Hepatocyte (in vitro differentiated cells): ENCODE results near the gene CTNND2. TPM values are rescaled to one million over a fixed set of nuclear protein-coding genes. Genes with fewer than 3 reads are reported as not detected.

Source experiments
- DNase-seq: peaks from one replicate; pipeline ENCODE4 v3.0.0-alpha.2; 2016; ENCODE audit warnings: low spot score
- H2AFZ ChIP-seq: fragments of 200-600 bp; sonication (generic); 2 replicates; pipeline ENCODE4 v1.6.0; 2016; ENCODE audit warnings: antibody characterized with exemption, mild to moderate bottlenecking
- H3K27ac ChIP-seq: fragments of 200-600 bp; sonication (generic); 2 replicates; pipeline ENCODE4 v1.5.1; 2016; ENCODE audit warnings: mild to moderate bottlenecking
- H3K27me3 ChIP-seq: fragments of 200-600 bp; sonication (generic); 2 replicates; pipeline ENCODE4 v1.6.1; 2016
- H3K36me3 ChIP-seq: fragments of 200-600 bp; sonication (generic); replicated peaks from 2 replicates; pipeline ENCODE4 v1.5.1; 2016; ENCODE audit warnings: low read depth; ENCODE audit not compliant: insufficient read depth
- H3K4me1 ChIP-seq: fragments of 200-600 bp; sonication (generic); 2 replicates; pipeline ENCODE4 v1.5.1; 2016; ENCODE audit warnings: mild to moderate bottlenecking, moderate library complexity; ENCODE audit not compliant: insufficient read depth
- H3K4me2 ChIP-seq: fragments of 200-600 bp; sonication (generic); 2 replicates; pipeline ENCODE4 v1.6.0; 2016
- H3K4me3 ChIP-seq: fragments of 200-600 bp; sonication (generic); 2 replicates; pipeline ENCODE4 v1.5.1; 2016; ENCODE audit warnings: mild to moderate bottlenecking
- H3K79me2 ChIP-seq: fragments of 200-600 bp; sonication (generic); 2 replicates; pipeline ENCODE4 v1.6.0; 2017; ENCODE audit warnings: mild to moderate bottlenecking
- H3K9me2 ChIP-seq: fragments of 200-600 bp; sonication (generic); replicated peaks from 2 replicates; pipeline ENCODE4 v1.6.0; 2017; ENCODE audit warnings: mild to moderate bottlenecking; ENCODE audit not compliant: insufficient read depth
- H3K9me3 ChIP-seq: fragments of 200-600 bp; sonication (generic); 2 replicates; pipeline ENCODE4 v1.5.1; 2016; ENCODE audit warnings: low read depth, mild to moderate bottlenecking
- H4K20me1 ChIP-seq: fragments of 200-600 bp; sonication (generic); 2 replicates; pipeline ENCODE4 v1.6.0; 2016; ENCODE audit warnings: mild to moderate bottlenecking; ENCODE audit not compliant: insufficient read depth, poor library complexity, severe bottlenecking
- CTCF ChIP-seq: fragments of 200-600 bp; sonication (generic); IDR thresholded peaks from 2 replicates; pipeline ENCODE4 v1.5.1; 2016; ENCODE audit warnings: antibody characterized with exemption, mild to moderate bottlenecking; ENCODE audit not compliant: poor library complexity
- EZH2 ChIP-seq: fragments of 200-600 bp; sonication (generic); IDR thresholded peaks from 2 replicates; pipeline ENCODE4 v1.6.1; 2016; ENCODE audit warnings: antibody characterized with exemption, mild to moderate bottlenecking, borderline replicate concordance
- EZH2phosphoT487 ChIP-seq: fragments of 200-600 bp; sonication (generic); IDR thresholded peaks from one replicate; pipeline ENCODE4 v1.6.1; 2018; ENCODE audit warnings: antibody characterized with exemption, mild to moderate bottlenecking, low read depth, moderate library complexity; ENCODE audit not compliant: unreplicated experiment, severe bottlenecking
- whole genome bisulfite sequencing: methylation state at CpG from one replicate; pipeline ENCODE4 v1.1.6; 2016; ENCODE audit warnings: low lambda C conversion rate; ENCODE audit errors: missing lambda C conversion rate; 5-methylcytosine and 5-hydroxymethylcytosine counted together
- polyA plus RNA-seq: library from polyadenylated mRNA; unstranded; fragments of >200 nt; fragmentation: Nextera tagmentation; extraction: Ambion mirVana; gene quantifications from 2 replicates; pipeline ENCODE4 v1.2.1, GENCODE V29; 2016
- total RNA-seq: library from RNA; depleted of rRNA; stranded (reverse); fragments of >200 nt; gene quantifications from 2 replicates; pipeline ENCODE4 v1.2.3, GENCODE V29; 2014

CTNND2 gene
- total and polyA plus RNA-seq, 2 experiments from 2014 or later: 27.5 to 30.3 TPM

DNA sequence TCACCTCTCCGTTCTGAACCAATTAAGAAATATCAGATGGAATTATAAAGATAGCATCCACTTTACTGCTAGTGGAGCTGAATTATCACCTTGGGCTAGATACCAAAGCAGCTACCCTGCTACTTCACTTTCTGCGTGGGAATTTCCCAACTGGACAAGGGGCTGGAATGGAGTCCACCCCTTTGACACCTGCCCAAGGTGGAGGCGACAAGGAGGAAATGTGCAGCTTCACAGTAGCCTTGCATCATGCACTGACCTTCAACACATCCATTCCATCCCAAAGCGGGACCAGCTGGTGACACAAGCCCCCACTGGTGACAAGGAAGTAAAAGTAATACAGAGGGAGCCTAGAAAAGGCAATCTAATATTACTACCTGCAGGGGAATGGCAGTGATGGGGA lies 30.7 kb downstream of the CTNND2 start:
- Histone ChIP-seq H3K9me2 (no peaks in the 10 kb centered on the region), H3K4me1 (no peaks in the 10 kb centered on the region), H3K9me3 (no peaks in the 10 kb centered on the region), H4K20me1 (no peaks in the 10 kb centered on the region), H2AFZ (no peak overlapping the region), H3K36me3 (no peaks in the 10 kb centered on the region), H3K27ac (no peak overlapping the region), H3K27me3 (no peaks in the 10 kb centered on the region), H3K4me3 (no peak overlapping the region), H3K79me2 (no peaks in the 10 kb centered on the region), H3K4me2 (no peak overlapping the region)
- TF ChIP-seq EZH2 (no peak), EZH2phosphoT487 (no peak), CTCF (no peak)
- DNase-seq: no peak
- 87% methylated on average over 4 of the region's 4 CpGs for WGBS

DNA sequence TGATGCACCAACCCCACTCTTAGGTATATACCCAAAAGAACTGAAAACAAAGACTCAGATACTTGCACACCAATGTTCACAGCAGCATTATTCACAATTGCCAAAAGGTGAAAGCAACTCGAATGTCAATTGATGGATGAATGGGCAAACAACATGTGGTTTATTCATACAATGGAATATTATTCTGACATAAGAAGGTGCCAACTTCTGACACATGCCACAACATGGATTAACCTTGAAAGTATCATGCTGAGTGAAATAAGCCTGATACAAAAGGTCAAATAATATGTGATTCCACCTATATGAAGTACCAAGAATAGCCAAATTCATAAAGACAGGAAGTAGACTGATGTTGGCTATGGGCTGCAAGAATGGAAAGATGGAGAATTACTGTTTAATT lies 35.0 kb downstream of the CTNND2 start:
- H3K4me3 ChIP-seq: no peak overlapping the region
- H3K9me3 ChIP-seq: no peaks in the 10 kb centered on the region
- H3K36me3 ChIP-seq: no peaks in the 10 kb centered on the region
- H4K20me1 ChIP-seq: no peaks in the 10 kb centered on the region
- no peak overlapping the region for H3K27ac ChIP-seq
- H3K27me3 ChIP-seq: no peaks in the 10 kb centered on the region
- no peak for DNase-seq
- H3K79me2 ChIP-seq: peaks cover 4% of the 10 kb centered on the region
- H2AFZ ChIP-seq: no peak overlapping the region
- H3K9me2 ChIP-seq: no peaks in the 10 kb centered on the region
- no peaks in the 10 kb centered on the region for H3K4me1 ChIP-seq
- H3K4me2 ChIP-seq: no peak overlapping the region
- TF ChIP-seq EZH2 (no peak), EZH2phosphoT487 (no peak), CTCF (no peak)
- 87% methylated on average over 1 of the region's 1 CpG for WGBS

- no peaks in the 10 kb centered on the region for H3K36me3 ChIP-seq
- 74% methylated on average over 10 of the region's 10 CpGs for WGBS
- H4K20me1 ChIP-seq: no peaks in the 10 kb centered on the region
- H3K27ac ChIP-seq: no peak overlapping the region
- no peak for TF ChIP-seq CTCF
- TF ChIP-seq EZH2: no peak
- TF ChIP-seq EZH2phosphoT487: no peak
- H3K4me2 ChIP-seq: no peak overlapping the region
- no peak overlapping the region for H3K4me3 ChIP-seq
- H3K27me3 ChIP-seq: no peaks in the 10 kb centered on the region
- peaks cover 4% of the 10 kb centered on the region for H3K79me2 ChIP-seq
- no peaks in the 10 kb centered on the region for H3K4me1 ChIP-seq
- H3K9me3 ChIP-seq: no peaks in the 10 kb centered on the region
- H3K9me2 ChIP-seq: no peaks in the 10 kb centered on the region
- no peak overlapping the region for H2AFZ ChIP-seq
- no peak for DNase-seq
These were observed 40.3 kb downstream of the CTNND2 start for GRCh38 chr5:11863911-11864310.

- Histone ChIP-seq H3K79me2 (no peaks in the 10 kb centered on the region), H3K36me3 (no peaks in the 10 kb centered on the region), H3K4me2 (no peak overlapping the region), H3K9me2 (no peaks in the 10 kb centered on the region), H2AFZ (no peak overlapping the region), H3K4me3 (no peak overlapping the region), H3K9me3 (no peaks in the 10 kb centered on the region), H3K27ac (no peak overlapping the region), H4K20me1 (no peaks in the 10 kb centered on the region), H3K27me3 (no peaks in the 10 kb centered on the region), H3K4me1 (no peaks in the 10 kb centered on the region)
- no peak for DNase-seq
- TF ChIP-seq CTCF: no peak
- TF ChIP-seq EZH2phosphoT487: no peak
- no peak for TF ChIP-seq EZH2
- WGBS: 93% methylated on average over 7 of the region's 7 CpGs
These were observed 46.9 kb downstream of the CTNND2 start for GRCh38 chr5:11857391-11857790.
